GM18907 (cell line): ENCODE results near the gene AFG3L2.
A peak's percentile ranks its signal among the peaks of the same experiment; 100 is the strongest.

Experiments
- ATAC-seq: cut with Tn5 transposase; IDR thresholded peaks from one replicate; pipeline ENCODE4 v1.9.1; 2021; ENCODE audit warnings: mild to moderate bottlenecking, moderate library complexity; ENCODE audit not compliant: unreplicated experiment

The AFG3L2 gene

DNA sequence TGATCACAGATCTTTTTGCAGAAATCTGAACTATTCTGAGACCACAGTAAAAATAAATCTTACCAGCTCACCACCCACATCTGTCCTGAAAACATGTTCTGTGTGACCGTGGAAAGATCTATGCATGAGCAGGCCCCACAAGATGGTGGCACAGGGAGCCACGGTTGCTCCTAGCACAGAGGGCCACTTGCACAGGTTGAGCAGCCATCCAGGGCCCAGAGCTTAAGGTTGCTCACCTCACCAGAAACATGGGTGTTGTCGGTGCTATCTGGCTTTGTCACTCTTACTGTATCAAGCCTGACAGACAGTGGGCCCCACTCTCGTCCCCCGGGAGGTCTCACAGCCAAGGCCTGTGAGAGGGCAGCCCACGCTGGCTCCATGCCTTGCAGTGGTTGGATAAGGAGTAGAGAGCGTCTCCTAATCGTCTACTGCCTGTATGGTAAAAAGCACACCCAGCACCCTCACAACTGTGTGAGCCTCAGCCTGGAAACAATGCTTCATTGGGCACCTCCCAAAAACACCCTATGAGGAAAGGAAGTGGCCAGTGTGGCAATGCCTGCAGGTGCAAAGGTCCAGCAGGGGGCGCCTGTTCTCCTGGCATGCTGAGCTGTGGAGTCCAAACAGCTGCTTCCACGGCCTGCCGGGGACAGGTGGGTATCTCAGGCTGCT is 49.4 kb downstream of the AFG3L2 start:
- peak; percentile 69 for ATAC-seq

DNA sequence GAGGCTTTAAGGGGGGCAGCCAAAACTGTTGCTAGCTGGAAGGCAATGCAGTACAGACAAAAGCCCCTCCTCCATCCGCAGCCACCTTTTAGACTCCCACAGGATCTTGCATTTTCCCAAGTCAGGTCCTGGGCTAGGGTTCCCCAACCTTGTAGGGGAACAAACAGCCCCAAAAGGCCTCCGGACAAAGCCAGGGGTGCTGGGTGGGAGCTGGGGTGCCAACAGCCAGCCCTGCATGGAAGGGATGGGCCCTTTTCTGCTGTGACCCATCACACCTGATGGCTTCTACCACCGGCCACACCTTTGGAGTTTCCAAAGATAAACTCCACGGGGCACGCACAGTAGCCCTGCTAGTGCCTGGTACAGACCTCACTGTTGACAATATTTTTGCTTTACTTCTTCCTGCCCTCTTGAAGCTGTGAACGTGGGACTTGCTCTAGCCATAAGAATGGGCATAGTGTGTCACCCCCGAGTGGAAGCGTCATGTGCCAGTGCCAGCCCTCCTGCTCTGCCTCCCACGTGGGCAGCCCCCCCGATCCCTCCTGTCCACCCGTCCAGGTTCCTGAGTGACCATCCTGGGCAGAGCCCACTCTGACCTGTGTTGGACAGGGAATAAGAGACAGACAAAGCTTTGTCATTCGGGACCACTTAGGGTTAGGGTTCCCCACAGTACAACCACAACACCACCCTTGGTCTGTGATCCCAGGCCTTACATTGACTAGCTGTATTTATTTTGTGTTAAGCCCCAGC is 50.1 kb downstream of the AFG3L2 start:
- ATAC-seq = no peak

DNA sequence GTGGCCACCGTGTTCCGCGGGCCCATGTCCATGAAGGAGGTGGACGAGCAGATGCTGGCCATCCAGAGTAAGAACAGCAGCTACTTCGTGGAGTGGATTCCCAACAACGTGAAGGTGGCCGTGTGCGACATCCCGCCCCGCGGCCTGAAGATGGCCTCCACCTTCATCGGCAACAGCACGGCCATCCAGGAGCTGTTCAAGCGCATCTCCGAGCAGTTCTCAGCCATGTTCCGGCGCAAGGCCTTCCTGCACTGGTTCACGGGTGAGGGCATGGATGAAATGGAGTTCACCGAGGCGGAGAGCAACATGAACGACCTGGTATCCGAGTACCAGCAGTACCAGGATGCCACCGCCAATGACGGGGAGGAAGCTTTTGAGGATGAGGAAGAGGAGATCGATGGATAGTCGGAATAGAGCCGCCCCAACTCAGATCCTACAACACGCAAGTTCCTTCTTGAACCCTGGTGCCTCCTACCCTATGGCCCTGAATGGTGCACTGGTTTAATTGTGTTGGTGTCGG is 51.2 kb downstream of the AFG3L2 start:
- no peak for ATAC-seq

DNA sequence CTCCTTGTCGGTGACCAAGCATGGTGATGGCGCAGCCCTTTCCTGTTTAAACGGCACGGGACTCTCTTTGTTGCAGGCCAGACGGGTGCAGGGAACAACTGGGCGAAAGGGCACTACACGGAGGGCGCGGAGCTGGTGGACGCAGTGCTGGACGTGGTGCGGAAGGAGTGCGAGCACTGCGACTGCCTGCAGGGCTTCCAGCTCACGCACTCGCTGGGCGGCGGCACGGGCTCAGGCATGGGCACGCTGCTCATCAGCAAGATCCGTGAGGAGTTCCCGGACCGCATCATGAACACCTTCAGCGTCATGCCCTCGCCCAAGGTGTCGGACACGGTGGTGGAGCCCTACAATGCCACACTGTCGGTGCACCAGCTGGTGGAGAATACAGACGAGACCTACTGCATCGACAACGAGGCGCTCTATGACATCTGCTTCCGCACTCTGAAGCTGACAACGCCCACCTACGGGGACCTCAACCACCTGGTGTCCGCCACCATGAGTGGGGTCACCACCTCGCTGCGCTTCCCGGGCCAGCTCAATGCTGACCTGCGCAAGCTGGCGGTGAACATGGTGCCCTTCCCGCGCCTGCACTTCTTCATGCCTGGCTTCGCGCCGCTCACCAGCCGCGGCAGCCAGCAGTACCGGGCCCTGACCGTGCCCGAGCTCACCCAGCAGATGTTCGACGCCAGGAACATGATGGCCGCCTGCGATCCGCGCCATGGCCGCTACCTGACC is 51.9 kb downstream of the AFG3L2 start:
- no peak for ATAC-seq

DNA sequence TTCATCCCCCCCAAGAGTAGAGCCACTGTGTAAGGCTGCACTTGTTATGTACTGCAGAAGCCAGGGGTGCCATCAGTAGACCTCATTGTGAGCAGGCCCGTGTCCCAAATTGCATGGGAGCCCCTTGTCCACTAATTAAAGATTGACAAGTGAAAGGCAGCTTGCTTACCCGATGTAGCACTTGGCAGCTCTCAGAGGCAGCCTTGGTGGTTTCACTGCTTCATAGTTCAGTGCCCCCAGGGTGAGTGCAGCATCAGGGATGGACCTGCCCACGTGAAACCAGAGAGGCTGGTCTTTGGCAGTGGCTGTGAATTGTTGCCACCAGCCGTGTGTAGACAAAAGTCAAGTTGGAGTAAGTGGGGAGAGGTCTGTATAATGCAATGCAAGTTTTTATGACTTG is 55.7 kb downstream of the AFG3L2 start:
- ATAC-seq = peak; percentile 92

DNA sequence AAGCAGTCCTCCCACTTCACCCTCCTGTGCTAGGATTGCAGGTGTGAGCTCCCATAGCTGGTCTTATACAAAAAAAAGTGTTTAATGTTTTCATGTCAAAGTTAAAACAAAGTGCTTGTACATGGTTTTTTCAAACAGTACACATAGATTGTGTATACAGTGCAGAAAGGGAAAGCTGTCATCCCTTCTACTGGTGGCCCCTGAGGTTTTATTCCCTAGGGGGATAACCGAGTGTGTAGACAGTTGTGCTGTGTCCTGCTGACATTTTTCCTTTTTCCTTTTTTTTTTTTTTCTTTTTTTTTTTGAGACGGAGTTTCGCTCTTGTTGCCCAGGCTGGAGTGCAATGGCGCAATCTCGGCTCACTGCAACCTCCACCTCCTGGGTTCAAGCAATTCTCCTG is 58.2 kb downstream of the AFG3L2 start:
- no peak for ATAC-seq

DNA sequence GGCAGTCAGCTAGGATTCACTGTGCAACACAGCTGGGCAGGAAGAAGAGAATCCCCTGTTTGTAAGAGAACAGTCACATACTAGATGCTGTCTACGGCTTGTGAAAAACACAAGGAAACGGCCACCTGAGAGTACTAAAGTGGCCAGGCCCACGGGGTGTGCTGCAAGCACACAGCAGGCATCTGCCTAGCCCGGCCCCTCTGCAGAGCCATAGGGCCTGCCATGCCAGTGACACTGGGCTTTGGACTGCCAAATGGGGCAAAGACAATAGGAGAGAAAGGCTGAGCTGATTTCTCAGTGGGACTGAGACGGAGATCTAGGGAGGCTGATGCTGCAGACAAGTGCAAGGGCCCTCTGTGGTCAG is 58.7 kb downstream of the AFG3L2 start:
- ATAC-seq = no peak

DNA sequence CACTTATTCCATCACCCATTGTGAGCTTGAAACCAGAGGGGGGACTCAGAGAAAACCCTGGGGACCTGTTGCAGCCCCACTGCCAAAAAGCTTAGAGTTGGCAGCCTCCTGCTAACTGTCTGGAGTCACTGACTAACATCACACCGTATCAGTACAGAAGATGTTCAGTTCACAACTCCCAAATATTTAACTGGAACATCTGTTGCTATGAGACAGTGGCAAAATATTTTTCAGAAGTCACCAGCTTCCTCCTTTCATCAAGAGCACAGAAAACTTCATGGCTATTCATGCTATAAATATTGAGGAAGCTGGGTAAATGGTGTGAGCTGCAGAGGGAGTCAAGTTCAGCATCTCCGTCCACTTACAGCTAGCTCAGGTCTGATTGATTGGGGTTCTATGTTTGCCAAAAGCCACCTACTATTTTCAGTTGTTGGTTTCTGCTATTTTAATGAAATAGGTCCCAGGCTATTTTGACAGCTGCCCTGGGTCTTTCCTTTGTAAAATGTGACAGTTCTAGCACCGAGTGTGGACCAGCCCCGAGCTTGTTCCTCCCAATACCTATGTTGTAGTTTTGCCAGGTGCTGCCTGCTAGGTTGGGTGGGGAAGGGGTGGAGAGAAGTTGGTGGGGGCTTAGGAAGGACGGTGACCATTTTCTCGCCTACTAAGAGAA is 59.2 kb downstream of the AFG3L2 start:
- ATAC-seq = no peak

DNA sequence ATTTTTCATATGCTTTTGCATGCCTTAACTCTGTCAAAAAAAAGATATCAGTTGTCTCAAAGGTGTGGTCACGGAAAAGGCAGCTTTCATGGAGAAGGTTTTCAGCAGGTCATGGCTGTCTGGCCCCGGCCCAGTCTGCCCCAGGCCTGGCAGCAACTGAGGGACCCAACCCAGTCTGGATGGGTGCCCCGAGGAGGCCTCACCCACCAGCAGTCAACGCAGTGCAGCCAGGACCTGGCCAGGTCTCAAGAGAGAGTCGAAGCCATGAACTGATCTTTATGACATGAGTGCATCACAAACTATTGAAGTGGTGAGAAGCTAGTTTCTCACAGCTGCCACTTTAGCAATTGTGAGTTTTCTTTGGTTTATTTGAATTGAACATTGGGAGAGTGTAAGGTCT is 61.1 kb downstream of the AFG3L2 start:
- no peak for ATAC-seq

DNA sequence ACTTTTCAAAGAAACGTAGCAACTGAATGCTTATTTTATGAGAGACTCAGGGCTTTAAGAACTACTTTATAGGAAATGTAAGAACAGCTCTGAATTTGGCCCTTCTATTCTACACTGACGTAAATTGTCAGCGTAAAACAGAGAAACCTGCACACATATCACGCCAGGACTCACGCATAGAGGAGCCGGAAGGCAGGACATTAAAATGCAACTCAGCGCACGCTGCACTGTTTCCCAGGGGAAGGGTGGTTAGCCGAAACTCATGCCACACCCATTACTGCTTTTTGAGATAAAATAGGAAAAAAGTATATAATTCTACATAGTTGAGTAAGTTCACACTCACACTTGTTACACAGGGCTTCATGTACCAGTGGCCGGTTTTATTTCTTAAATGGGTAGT is 61.5 kb downstream of the AFG3L2 start:
- no peak for ATAC-seq

DNA sequence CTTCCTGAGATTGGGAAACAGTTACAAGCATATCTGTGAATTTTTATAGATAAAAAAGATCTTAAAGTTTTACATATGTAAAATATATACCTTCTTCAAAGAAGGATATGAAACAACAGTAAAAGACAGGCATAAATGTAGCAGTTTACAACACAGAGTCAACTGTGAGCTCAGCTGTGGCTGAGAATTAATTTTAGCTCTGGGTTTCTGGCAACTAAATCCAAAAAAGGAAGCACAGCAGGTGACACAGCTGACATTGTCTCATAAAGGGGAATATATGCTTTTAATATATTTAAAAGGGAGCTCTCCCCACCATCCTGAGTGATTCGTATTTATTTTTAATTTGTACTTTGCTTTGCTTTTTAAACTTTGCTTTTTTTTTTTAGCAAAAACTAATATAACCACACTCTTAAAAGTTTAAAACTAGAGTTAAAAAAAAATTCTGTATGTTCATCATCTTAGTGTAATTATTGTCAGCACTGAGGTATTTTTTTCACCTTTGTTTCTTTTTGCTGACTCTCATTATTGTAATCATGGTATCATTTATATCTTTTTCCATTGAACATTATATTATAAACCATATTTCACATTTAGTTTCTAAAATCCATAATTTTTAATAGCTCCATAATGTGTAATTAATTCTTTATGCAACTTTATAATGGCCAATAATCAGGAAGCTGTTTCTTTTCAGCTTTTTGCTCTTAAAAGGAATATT is 62.3 kb downstream of the AFG3L2 start:
- ATAC-seq = no peak

DNA sequence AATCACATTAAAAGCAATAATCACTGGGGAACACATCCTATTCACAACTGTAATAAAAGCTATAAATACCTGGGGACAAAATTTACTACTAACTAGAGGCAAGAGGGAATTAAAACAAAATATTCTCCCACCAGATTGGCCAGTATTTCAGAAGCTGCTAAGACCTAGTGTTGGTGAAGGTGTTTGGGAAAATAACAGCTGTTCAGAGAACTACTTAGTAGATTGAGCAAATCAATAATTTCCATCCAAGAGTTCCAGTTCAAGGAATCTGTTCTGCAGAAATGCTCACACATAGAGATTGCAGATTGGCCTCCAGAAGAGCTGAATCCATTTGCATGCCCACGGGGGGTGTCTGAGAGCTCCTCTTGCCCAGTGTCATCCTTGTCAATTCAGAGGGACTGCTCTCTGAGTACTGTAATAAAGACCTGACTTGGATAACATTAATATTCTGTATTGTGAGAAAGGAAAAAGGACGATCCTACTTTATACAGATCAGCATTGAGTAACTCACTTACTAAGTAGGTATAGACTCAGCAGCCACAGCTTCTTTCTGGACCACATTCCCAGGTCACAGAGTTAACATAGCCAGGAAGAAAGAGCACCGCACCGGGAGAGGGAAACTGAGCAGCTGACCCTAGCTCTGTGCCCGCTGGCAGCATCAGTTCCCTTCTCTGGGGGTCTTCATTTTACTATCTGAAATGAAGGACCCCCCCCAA is 63.3 kb downstream of the AFG3L2 start:
- ATAC-seq = no peak

DNA sequence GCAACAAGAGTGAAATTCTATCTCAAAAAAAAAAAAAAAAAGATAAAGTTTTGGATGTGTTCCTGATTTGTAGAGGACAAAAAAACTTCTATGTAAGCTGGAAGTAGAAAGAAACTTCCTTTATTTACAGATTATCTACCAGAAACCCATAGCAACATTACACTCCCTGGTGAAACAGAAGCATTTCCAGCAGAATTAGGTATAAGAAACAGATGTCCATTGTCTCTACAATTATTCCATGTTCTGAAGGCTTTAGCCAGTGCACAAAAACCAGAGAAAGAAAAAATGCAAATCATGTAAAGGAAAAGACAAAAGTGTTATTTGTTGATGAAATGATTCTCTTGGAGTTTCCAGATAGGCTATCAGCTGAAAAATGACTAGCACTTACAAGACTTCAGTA is 64.1 kb downstream of the AFG3L2 start:
- no peak for ATAC-seq

DNA sequence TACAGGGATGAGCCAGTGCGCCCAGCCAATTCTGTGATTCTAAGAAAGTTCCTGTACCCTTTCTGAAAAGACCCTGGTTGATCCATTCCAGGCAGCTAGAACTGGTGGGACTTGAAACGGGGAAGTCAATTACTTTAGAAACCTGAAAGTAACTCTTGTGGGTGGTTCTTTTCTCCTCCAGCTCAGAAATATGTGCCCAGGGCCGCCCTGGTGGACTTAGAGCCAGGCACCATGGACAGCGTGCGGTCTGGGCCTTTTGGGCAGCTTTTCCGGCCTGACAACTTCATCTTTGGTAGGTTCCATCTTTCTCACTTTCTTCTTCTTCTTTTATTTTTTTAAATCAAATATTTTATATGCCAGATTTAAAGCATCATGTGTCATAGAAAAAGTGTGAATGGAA is 66.3 kb downstream of the AFG3L2 start:
- no peak for ATAC-seq

DNA sequence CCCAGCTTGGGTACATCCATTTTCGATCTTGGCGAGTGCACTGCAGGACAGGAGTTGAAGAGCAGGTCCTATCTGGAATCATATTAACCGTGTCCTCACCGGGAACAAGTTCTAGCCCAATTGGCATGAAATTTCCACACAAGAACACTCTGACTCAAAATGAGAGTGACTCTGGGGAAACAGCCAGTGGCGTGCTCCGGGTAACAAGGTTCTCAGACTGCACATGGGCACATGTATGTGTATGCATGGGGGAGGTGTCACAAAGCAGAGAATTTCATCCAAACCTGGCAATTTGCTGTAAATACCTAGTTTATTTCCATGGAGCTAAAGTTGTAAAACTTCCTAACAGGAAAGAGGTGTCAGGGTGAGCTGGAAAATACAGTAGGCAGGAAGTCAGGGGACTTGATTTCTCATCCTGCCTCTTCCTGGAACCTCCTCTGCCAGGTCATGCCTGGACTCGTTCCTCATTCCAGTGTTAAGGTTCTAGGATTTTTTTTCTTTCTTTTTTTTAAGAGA is 67.3 kb downstream of the AFG3L2 start:
- ATAC-seq = no peak

DNA sequence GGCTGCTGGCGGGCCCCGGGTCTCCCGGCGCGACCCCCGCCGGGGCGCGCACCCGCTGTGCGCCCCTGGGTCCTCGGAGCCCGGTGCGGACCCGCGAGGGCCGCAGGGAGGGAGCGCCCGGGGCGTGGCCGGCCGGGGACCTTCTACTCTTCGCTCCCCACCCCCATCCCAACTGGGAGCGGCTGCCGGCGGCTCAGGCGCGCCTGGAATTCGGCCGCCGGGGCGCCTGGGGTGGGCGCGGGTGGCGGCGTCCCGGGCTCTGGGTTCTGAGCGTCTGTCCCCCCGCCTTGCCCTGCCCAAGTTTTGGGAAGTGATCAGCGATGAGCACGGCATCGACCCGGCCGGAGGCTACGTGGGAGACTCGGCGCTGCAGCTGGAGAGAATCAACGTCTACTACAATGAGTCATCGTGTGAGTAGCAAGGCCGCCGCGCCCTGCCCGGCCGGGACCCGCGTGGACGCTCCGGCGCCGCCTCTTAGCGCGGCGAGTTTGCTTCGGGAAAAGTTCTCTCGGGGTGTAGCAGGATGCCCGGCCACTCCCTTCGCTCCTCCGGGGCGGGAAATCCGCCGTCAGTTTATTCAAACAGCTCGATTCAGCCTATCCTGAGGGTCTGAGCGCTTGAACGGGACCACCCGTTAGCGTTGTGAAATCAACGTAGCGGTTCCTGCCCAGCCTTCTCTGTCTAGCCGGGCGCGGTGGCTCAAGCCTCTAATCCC is 68.5 kb downstream of the AFG3L2 start:
- ATAC-seq = peak; percentile 53

DNA sequence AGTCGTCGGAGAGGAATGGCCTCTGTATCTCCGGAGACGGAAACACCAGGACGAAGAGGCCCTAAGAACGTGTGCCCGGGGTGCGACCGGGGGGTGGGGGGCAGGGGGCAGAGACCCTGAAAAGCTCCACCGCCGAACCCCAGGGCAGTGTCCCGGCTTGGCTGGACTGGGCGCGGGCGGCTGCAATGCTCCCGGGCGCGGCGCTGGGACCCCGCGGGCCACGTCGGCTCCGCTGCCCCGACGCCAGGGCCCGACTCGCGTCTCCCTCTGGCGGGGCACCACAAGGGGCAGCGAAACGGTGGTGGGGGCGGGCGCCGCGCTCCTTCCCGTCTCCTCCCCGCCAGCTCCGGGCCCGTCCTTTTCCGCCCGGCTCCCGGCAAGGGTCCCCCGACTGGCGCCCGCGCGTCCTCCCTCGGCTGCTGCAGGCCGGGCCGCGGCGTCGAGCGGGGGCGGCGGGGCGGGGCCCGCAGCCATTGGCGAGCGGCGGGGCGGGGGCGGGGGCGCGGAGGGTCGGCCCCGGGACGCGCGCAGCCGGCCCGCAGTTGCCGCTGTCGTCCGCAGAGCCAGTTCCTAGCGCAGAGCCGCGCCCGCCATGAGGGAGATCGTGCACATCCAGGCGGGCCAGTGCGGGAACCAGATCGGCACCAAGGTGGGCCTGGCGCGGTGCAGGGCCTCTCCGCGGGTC is 69.2 kb downstream of the AFG3L2 start, which contains the start of gene TUBB6:
Gene TUBB6, plus strand, starts transcription at position 541 of the 685 bp plus-strand sequence. Its CDS starts 52 bp downstream, at position 593.
- ATAC-seq = peak; percentile 66
